Subcutaneous abdominal adipose tissue (tissue), 5 donors: ENCODE results near the gene PIK3C3.
"Not testable (repeated sequence)": the region's sequence is repeated elsewhere in the genome, so short reads cannot be mapped to it uniquely, and the experiment has no call there.

Source experiments
- H3K27ac ChIP-seq: one replicate; pipeline ENCODE4 v1.7.0; 2013; ENCODE audit warnings: low read depth, mild to moderate bottlenecking, inconsistent platforms, low read length, moderate library complexity
- H3K27me3 ChIP-seq, 5 donors: one replicate each; pipeline ENCODE4 v1.7.0; 2013; ENCODE audit warnings: low read length in 5 of 5, inconsistent platforms in 1 of 5; ENCODE audit not compliant: control insufficient read depth in 5 of 5, insufficient read depth in 4 of 5
- H3K36me3 ChIP-seq, 5 donors: one replicate each; pipeline ENCODE4 v1.7.0; 2013; ENCODE audit warnings: low read length in 5 of 5; ENCODE audit not compliant: control insufficient read depth in 5 of 5, insufficient read depth in 5 of 5
- H3K4me1 ChIP-seq, 5 donors: one replicate each; pipeline ENCODE4 v1.7.0; 2013; ENCODE audit warnings: low read length in 5 of 5, mild to moderate bottlenecking in 3 of 5, moderate library complexity in 1 of 5; ENCODE audit not compliant: control insufficient read depth in 5 of 5, insufficient read depth in 5 of 5
- H3K4me3 ChIP-seq, 5 donors: one replicate each; pipeline ENCODE4 v1.7.0; 2013; ENCODE audit warnings: low read length in 5 of 5, low read depth in 1 of 5
- H3K9ac ChIP-seq, 5 donors: one replicate each; pipeline ENCODE4 v1.7.0; 2013; ENCODE audit warnings: low read length in 5 of 5, mild to moderate bottlenecking in 4 of 5, moderate library complexity in 3 of 5
- H3K9me3 ChIP-seq, 5 donors: one replicate each; pipeline ENCODE4 v1.7.0; 2013; ENCODE audit warnings: low read length in 5 of 5; ENCODE audit not compliant: control insufficient read depth in 5 of 5
- donor health status: healthy.
- donor health status: healthy.
- donor health status: healthy.
- donor health status: healthy.
- donor health status: healthy.

The PIK3C3 gene

DNA sequence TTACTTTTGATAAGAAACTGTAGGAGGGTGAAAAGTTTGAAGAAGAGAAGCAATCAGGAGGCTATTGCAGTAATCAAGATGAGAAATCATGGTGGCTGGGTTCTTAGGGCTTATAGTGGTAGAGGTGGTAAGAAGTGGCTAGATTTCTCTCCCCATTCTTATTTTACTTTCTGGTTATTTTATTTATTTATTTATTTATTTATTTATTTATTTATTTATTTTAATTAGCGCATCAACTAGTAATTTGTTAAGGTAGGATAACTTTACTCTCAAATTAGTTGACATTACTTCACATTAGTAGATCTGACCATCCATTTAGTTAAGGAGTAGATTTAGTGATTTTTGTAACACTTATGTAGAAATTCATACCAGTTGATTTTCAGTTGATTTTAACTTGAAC is 77.4 kb downstream of the PIK3C3 start:
- Histone ChIP-seq H3K27me3 (no peaks in the 10 kb centered on the region), H3K4me3 (no peak overlapping the region), H3K27ac (no peak overlapping the region), H3K9ac (no peak overlapping the region), H3K36me3 (peaks cover 33 to 62% (median 44%) of the 10 kb centered on the region in 5 donors), H3K9me3 (no peaks in the 10 kb centered on the region), H3K4me1 (no peaks in the 10 kb centered on the region)

DNA sequence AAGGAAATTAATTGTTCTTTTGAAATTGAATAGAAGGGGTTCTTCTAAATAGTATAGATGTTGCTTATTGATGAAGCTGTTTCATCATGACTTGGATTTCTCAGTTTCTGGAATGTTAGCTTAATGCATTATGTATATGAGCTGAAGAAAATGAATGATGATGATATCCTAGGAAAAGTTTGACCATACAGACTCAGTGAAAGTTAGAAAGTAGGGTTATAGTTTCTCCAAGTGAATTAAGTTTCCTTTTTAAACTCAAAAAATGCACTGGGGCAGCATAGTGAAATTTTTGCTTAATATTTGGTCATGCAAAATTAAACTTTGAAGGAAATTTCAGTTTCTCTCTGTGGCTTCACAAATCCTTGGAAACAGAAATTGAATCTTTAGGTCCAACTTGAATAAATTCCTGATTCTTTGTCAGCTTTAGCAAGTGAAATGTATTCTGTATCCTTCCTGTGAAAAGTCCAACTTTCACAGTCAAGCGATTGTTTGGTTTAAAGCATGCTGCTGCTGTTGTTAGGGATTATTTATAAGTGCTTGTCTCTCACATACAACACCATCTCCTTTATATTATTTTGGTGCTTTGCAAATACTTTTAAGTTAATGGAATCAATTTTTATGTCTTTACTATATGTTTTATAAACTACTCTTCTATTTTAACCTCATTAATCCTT is 78.2 kb downstream of the PIK3C3 start:
- Histone ChIP-seq H3K9me3 (no peaks in the 10 kb centered on the region), H3K27ac (no peak overlapping the region), H3K9ac (no peak overlapping the region), H3K27me3 (no peaks in the 10 kb centered on the region), H3K4me1 (no peaks in the 10 kb centered on the region), H3K36me3 (peaks cover 39 to 67% (median 51%) of the 10 kb centered on the region in 5 donors), H3K4me3 (no peak overlapping the region)

DNA sequence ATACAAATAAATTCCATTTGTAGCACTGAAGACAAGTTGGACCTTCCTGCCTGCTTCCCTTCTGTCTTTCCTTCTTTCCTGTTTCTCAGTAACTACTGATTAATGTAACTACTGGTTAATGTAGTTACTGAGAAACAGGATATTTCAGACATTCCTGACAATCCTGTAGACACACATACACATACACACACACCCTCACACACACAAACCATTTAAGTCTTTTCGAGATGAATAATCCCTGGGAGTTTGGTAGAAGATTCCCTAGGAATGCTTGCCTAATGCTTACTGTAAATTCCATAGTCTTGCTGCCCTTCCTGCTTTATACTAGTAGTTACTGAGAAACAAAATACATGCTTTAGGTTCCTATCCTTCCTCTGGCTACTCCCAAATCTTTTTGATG is 83.9 kb downstream of the PIK3C3 start:
- Histone ChIP-seq H3K9ac (no peak overlapping the region), H3K4me1 (no peaks in the 10 kb centered on the region), H3K4me3 (no peak overlapping the region), H3K27me3 (no peaks in the 10 kb centered on the region), H3K36me3 (peaks cover 45 to 71% (median 62%) of the 10 kb centered on the region in 5 donors), H3K9me3 (no peaks in the 10 kb centered on the region), H3K27ac (no peak overlapping the region)

DNA sequence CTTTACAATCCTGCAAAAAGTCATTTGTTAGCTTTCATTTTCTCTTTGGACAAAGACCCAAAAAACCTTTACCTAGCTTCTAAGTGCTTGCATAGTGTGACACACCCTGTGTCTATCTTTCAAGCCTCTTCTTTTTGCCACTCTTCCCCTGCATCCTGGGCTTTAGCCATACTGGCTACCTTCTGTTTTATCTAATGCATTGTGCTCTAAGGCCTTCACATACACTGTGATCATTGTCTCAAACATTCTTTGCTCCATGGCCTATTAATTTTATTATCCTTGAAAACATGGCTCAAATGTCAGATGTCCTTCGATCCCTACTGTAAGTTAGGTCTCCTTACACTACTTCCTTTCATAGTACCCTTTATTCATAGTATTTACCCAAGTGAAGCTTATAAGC is 84.4 kb downstream of the PIK3C3 start:
- no peaks in the 10 kb centered on the region for H3K27me3 ChIP-seq
- no peak overlapping the region for H3K27ac ChIP-seq
- no peak overlapping the region for H3K9ac ChIP-seq
- no peaks in the 10 kb centered on the region for H3K9me3 ChIP-seq
- H3K4me3 ChIP-seq: no peak overlapping the region
- H3K36me3 ChIP-seq: peaks cover 44 to 71% (median 64%) of the 10 kb centered on the region in 5 donors
- no peaks in the 10 kb centered on the region for H3K4me1 ChIP-seq

DNA sequence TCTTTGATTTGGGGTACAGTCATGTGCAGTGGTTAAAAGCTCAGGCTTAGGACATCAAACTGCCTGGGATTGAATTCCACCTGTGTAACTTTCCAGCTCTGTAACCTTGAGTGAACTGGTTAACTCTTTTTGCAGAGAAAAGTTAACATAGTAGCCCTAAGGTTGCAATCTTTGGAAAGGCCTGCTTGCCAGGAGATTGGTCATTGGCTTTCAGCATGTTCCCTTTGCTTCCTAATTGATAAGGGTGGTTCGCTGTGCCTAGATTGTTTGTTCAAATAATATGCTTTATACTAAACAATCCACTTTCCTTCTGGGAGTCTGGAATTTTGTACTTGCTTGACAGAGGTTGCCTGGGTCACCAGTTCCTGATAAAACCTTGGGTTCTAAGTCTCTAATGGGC is 86.8 kb downstream of the PIK3C3 start:
- Histone ChIP-seq H3K9ac (no peak overlapping the region), H3K27ac (no peak overlapping the region), H3K4me3 (no peak overlapping the region), H3K36me3 (peaks cover 46 to 64% (median 59%) of the 10 kb centered on the region in 5 donors), H3K27me3 (no peaks in the 10 kb centered on the region), H3K9me3 (no peaks in the 10 kb centered on the region), H3K4me1 (no peaks in the 10 kb centered on the region)

DNA sequence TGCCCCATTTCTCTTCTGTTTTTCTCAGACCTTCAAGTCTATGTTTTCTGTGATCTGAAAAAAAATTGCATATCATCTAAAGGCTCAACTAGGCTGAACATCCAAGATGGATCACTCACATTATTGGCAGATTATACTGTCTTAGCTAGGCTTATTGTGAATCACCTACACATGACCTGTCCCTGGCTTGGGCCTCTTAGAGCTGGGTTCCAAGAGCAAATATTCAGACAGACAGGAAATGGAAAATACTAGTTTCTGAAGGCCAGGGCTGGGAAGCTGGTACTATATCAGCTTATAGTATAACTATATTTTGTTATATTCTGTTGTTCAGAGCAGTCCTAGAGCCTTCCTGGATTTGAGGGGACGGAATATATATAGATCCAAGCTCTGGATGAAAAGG is 90.3 kb downstream of the PIK3C3 start:
- Histone ChIP-seq H3K4me1 (peaks cover 0 to 4% (median 0%) of the 10 kb centered on the region in 5 donors), H3K4me3 (no peak overlapping the region), H3K9ac (no peak overlapping the region), H3K27me3 (no peaks in the 10 kb centered on the region), H3K36me3 (peaks cover 30 to 50% (median 41%) of the 10 kb centered on the region in 5 donors), H3K27ac (no peak overlapping the region), H3K9me3 (no peaks in the 10 kb centered on the region)

DNA sequence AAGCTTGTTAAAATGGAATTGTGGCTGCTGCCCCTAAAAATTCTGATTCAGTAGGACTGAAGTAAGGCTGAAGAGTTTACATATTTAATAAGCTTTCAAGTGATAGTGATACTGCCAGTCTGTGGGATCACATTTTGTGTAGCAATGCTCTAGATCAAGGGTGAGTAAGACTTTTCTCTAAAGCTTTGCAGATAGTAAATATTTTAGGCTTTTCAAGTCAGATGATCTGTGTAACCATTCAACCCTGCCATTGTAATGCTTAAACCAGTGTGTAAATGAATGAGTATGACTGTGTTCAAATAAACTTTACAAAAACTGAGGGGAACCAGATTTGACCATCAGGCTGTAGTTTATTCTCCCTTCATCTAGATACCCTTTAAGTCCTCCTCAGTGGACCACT is 92.7 kb downstream of the PIK3C3 start:
- no peak overlapping the region for H3K27ac ChIP-seq
- no peak overlapping the region for H3K4me3 ChIP-seq
- no peaks in the 10 kb centered on the region for H3K9me3 ChIP-seq
- peaks cover 0 to 4% (median 0%) of the 10 kb centered on the region in 5 donors for H3K4me1 ChIP-seq
- H3K36me3 ChIP-seq: peaks cover 28 to 44% (median 30%) of the 10 kb centered on the region in 5 donors
- no peak overlapping the region for H3K9ac ChIP-seq
- no peaks in the 10 kb centered on the region for H3K27me3 ChIP-seq

DNA sequence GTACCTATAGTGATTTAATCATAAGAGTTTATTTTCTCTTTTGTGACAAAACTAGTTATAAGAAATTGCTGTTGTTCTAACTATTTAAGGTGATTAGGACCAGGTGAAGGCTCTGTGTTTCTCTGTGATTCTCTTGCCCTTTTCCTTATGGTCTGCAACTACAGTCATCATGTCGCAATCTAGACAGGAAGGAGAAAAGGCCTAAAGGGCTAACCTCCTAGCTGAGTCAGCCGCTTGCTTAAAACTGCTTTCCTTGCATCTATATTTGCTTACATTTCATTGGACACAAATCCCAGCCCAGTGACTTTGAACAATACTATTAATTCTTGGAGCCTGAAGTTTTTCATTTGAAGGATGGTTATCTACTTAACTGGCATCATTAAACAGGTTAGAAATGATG is 93.1 kb downstream of the PIK3C3 start:
- peaks cover 27 to 43% (median 30%) of the 10 kb centered on the region in 5 donors for H3K36me3 ChIP-seq
- no peaks in the 10 kb centered on the region for H3K27me3 ChIP-seq
- H3K4me1 ChIP-seq: peaks cover 0 to 6% (median 0%) of the 10 kb centered on the region in 5 donors
- no peak overlapping the region for H3K9ac ChIP-seq
- no peak overlapping the region for H3K27ac ChIP-seq
- no peaks in the 10 kb centered on the region for H3K9me3 ChIP-seq
- no peak overlapping the region for H3K4me3 ChIP-seq

DNA sequence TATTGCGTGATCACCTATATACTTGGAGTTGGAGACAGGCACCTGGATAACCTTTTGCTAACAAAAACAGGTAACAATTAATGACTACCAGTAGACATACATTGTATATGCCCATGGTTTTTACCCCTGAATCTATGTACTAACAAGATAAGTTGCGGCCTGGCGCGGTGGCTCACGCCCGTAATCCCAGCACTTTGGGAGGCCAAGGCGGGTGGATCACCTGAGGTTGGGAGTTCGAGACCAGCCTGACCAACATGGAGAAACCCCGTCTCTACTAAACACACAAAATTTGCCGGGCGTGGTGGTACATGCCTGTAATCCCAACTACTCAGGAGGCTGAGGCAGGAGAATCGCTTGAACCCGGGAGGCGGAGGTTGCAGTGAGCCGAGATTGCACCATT is 94.5 kb downstream of the PIK3C3 start:
- Histone ChIP-seq H3K4me1 (peaks cover 0 to 11% (median 0%) of the 10 kb centered on the region in 5 donors), H3K36me3 (peaks cover 14 to 37% (median 23%) of the 10 kb centered on the region in 5 donors)
- H3K27me3 ChIP-seq, H3K9me3 ChIP-seq, H3K27ac ChIP-seq, H3K9ac ChIP-seq, H3K4me3 ChIP-seq: not testable (repeated sequence)

DNA sequence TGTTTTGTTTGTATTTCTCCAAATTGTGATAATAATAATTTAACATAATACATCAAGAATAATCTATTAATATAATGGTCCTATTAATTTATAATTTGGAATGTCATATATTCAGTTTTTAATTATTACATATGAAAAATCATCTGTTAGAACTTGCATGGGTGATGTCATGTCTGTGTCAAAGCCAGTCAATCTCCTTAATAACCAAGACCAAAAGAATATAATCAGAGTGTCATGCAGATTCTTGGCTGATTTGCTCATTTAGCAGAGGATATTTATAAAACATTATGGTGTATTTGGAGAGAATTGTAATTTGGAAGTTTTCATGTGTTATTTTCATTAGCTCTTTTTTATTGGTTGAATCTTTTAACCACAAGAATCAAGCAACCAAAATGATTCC is 96.4 kb downstream of the PIK3C3 start:
- no peak overlapping the region for H3K9ac ChIP-seq
- H3K27ac ChIP-seq: no peak overlapping the region
- no peak overlapping the region for H3K4me3 ChIP-seq
- H3K9me3 ChIP-seq: no peaks in the 10 kb centered on the region
- peaks cover 0 to 11% (median 0%) of the 10 kb centered on the region in 5 donors for H3K4me1 ChIP-seq
- no peaks in the 10 kb centered on the region for H3K27me3 ChIP-seq
- H3K36me3 ChIP-seq: peaks cover 12 to 28% (median 18%) of the 10 kb centered on the region in 5 donors
